ENCODE results near the gene OSBPL1A.

The OSBPL1A gene

GRCh38 chr18:24346254-24346653 is 51.4 kb downstream of the OSBPL1A start:
- peak; percentile 61 for DNase-seq (ENCODE audit: low read depth)
- TF ChIP-seq CTCF (conservative IDR thresholded peaks at IDR 0.05; ENCODE audit: low read depth, low read length): no peak
- H3K4me3 ChIP-seq (ENCODE audit: low read length): no peak overlapping the region

GRCh38 chr18:24344509-24344908 is 53.1 kb downstream of the OSBPL1A start:
- no peak overlapping the region for H3K4me3 ChIP-seq (ENCODE audit: low read length)
- DNase-seq (ENCODE audit: low read depth): no peak
- TF ChIP-seq CTCF (conservative IDR thresholded peaks at IDR 0.05; ENCODE audit: low read depth, low read length): no peak

GRCh38 chr18:24342347-24342746 is 55.3 kb downstream of the OSBPL1A start:
- no peak for DNase-seq (ENCODE audit: low read depth)
- TF ChIP-seq CTCF (conservative IDR thresholded peaks at IDR 0.05; ENCODE audit: low read depth, low read length): no peak

GRCh38 chr18:24341361-24341760 is 56.3 kb downstream of the OSBPL1A start:
- no peak for TF ChIP-seq CTCF (conservative IDR thresholded peaks at IDR 0.05; ENCODE audit: low read depth, low read length)
- DNase-seq (ENCODE audit: low read depth): no peak
- no peak overlapping the region for H3K4me3 ChIP-seq (ENCODE audit: low read length)

More at GRCh38 chr18:24342347-24342746, 55.3 kb downstream of the OSBPL1A start:
- H3K4me3 ChIP-seq (ENCODE audit: low read length): no peak overlapping the region

GRCh38 chr18:24333084-24333483 is 64.5 kb downstream of the OSBPL1A start:
- H3K4me3 ChIP-seq (ENCODE audit: low read length): no peak overlapping the region
- no peak for DNase-seq (ENCODE audit: low read depth)
- no peak for TF ChIP-seq CTCF (conservative IDR thresholded peaks at IDR 0.05; ENCODE audit: low read depth, low read length)

GRCh38 chr18:24326211-24326610 is 71.4 kb downstream of the OSBPL1A start:
- no peak for TF ChIP-seq CTCF (conservative IDR thresholded peaks at IDR 0.05; ENCODE audit: low read depth, low read length)
- H3K4me3 ChIP-seq (ENCODE audit: low read length): no peak overlapping the region

GRCh38 chr18:24322584-24323136 is 75.0 kb downstream of the OSBPL1A start:
- no peak for TF ChIP-seq CTCF (conservative IDR thresholded peaks at IDR 0.05; ENCODE audit: low read depth, low read length)
- H3K4me3 ChIP-seq (ENCODE audit: low read length): no peak overlapping the region
- DNase-seq (ENCODE audit: low read depth): no peak

More at GRCh38 chr18:24326211-24326610, 71.4 kb downstream of the OSBPL1A start:
- DNase-seq (ENCODE audit: low read depth): no peak
